Parathyroid adenoma (tissue), 2 donors: ENCODE measurements around the gene ERC1.
A peak's percentile ranks its signal among the peaks of the same experiment; 100 is the strongest.

Source experiments
- H2AFZ ChIP-seq: fragments of 300-600 bp; sonication (generic); one replicate; pipeline ENCODE4 v1.7.0; 2017; ENCODE audit warnings: antibody characterized with exemption, mild to moderate bottlenecking
- H3K27ac ChIP-seq: fragments of 300-600 bp; sonication (generic); one replicate; pipeline ENCODE4 v1.7.0; 2017
- H3K27me3 ChIP-seq: fragments of 300-600 bp; sonication (generic); one replicate; pipeline ENCODE4 v1.7.0; 2017; ENCODE audit warnings: low read length; ENCODE audit not compliant: control insufficient read depth, insufficient read depth
- H3K36me3 ChIP-seq: fragments of 300-600 bp; sonication (generic); one replicate; pipeline ENCODE4 v1.7.0; 2017; ENCODE audit warnings: low read length; ENCODE audit not compliant: control insufficient read depth, insufficient read depth
- H3K4me1 ChIP-seq: fragments of 300-600 bp; sonication (generic); one replicate; pipeline ENCODE4 v1.7.0; 2017; ENCODE audit warnings: control low read depth
- H3K4me2 ChIP-seq: fragments of 300-600 bp; sonication (generic); one replicate; pipeline ENCODE4 v1.7.0; 2017; ENCODE audit warnings: low read length
- H3K4me3 ChIP-seq: fragments of 300-600 bp; sonication (generic); one replicate; pipeline ENCODE4 v1.7.0; 2017; ENCODE audit warnings: low read depth, low read length
- H3K79me2 ChIP-seq: fragments of 300-600 bp; sonication (generic); one replicate; pipeline ENCODE4 v1.7.0; 2017; ENCODE audit warnings: control low read depth
- H3K9ac ChIP-seq: fragments of 300-600 bp; sonication (generic); one replicate; pipeline ENCODE4 v1.7.0; 2017; ENCODE audit warnings: mild to moderate bottlenecking
- H3K9me3 ChIP-seq: fragments of 300-600 bp; sonication (generic); one replicate; pipeline ENCODE4 v1.7.0; 2017; ENCODE audit warnings: low read length; ENCODE audit not compliant: control insufficient read depth
- CTCF ChIP-seq: fragments of 300-600 bp; sonication (generic); IDR thresholded peaks from one replicate; pipeline ENCODE4 v1.7.0; 2017; ENCODE audit warnings: antibody characterized with exemption, mild to moderate bottlenecking
- donor health status: primary hyperparathyroidism.

Gene ERC1

DNA sequence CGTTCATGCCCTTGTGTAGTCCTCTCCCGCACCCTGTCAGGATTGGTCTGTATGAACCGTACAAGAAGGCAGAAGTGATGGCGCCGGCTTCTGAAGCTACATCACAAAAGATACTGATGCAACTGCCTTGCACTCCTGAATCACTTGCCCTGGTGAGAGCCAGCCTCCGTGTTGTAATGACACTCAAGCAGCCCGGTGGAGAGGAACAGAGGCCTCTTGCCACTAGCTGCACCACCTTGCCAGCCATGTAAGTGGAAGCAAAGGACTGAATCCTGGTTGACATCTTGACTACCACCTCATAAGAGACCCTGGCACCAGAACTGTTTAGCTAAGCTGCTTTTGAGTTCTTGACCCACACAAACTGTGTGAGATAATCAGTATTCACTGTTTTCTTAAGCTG lies 266.0 kb downstream of the ERC1 start:
- no peaks in the 10 kb centered on the region for H3K79me2 ChIP-seq
- H3K27ac ChIP-seq, result no peak overlapping the region
- no peaks in the 10 kb centered on the region for H3K9me3 ChIP-seq
- H3K4me3 ChIP-seq, result no peak overlapping the region
- H3K4me1 ChIP-seq, result no peaks in the 10 kb centered on the region
- H3K4me2 ChIP-seq, result no peak overlapping the region
- no peak overlapping the region for H2AFZ ChIP-seq
- no peak for TF ChIP-seq CTCF
- H3K9ac ChIP-seq, result no peak overlapping the region
- H3K27me3 ChIP-seq, result no peaks in the 10 kb centered on the region
- H3K36me3 ChIP-seq, result no peaks in the 10 kb centered on the region

- Histone ChIP-seq H3K9ac (no peak overlapping the region), H3K79me2 (peaks cover 4% of the 10 kb centered on the region), H3K36me3 (no peaks in the 10 kb centered on the region), H2AFZ (no peak overlapping the region), H3K4me2 (peak overlapping the region; percentile 28), H3K4me3 (no peak overlapping the region), H3K4me1 (peaks cover 8% of the 10 kb centered on the region), H3K27ac (no peak overlapping the region), H3K27me3 (no peaks in the 10 kb centered on the region), H3K9me3 (no peaks in the 10 kb centered on the region)
- TF ChIP-seq CTCF, result no peak
These were observed 271.0 kb downstream of the ERC1 start for GRCh38 chr12:1262011-1262410.

DNA sequence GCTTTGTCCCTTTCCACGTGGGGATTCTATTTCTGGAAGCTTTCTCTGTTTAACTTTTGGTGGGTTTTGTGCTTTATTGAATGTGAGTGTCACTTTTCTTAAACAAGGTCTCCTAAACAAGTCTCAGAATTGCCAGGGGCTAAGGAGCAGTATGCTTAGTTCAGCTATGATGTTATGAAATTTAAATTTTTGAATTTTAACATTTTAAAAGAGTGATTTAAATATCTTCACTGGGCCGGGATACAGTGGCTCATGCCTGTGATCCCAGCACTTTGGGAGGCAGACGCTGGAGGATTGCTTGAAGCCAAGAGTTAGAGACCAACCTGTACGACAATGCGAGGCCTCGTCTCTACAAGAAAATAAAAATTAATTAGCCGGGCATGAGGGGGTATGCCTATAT lies 276.2 kb downstream of the ERC1 start:
- Histone ChIP-seq H3K9me3 (no peaks in the 10 kb centered on the region), H3K79me2 (peaks cover 4% of the 10 kb centered on the region), H3K4me2 (no peak overlapping the region), H3K27ac (no peak overlapping the region), H3K9ac (no peak overlapping the region), H3K4me1 (peaks cover 7% of the 10 kb centered on the region), H3K4me3 (no peak overlapping the region), H2AFZ (no peak overlapping the region), H3K27me3 (no peaks in the 10 kb centered on the region), H3K36me3 (no peaks in the 10 kb centered on the region)
- TF ChIP-seq CTCF, result no peak

- no peaks in the 10 kb centered on the region for H3K27me3 ChIP-seq
- H3K9ac ChIP-seq, result no peak overlapping the region
- no peaks in the 10 kb centered on the region for H3K9me3 ChIP-seq
- no peak overlapping the region for H3K27ac ChIP-seq
- no peaks in the 10 kb centered on the region for H3K36me3 ChIP-seq
- no peak for TF ChIP-seq CTCF
- H3K4me3 ChIP-seq, result no peak overlapping the region
- H3K4me2 ChIP-seq, result no peak overlapping the region
- no peaks in the 10 kb centered on the region for H3K4me1 ChIP-seq
- no peak overlapping the region for H2AFZ ChIP-seq
- H3K79me2 ChIP-seq, result no peaks in the 10 kb centered on the region
These were observed 281.1 kb downstream of the ERC1 start for GRCh38 chr12:1272142-1272541.

DNA sequence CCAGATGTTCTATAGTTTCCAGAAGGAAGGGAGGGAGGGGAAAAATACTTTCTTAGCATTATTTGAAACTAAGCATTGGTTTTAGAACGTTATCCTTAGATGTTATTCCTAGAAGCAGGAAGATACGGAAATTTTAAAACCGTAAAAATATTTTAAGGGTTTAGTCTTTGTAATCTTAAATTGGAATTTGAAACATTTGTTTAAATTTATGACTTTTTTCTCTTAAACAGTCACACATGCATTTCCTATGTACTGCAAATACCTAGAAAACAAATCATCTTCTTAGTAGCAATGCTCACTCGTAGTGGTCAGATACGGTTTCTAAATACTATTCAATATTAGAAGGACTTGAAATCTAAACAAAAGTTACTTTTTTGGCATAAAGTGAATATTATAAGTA lies 282.0 kb downstream of the ERC1 start:
- Histone ChIP-seq H3K9me3 (no peaks in the 10 kb centered on the region), H3K79me2 (no peaks in the 10 kb centered on the region), H3K4me3 (no peak overlapping the region), H3K36me3 (no peaks in the 10 kb centered on the region), H2AFZ (no peak overlapping the region), H3K4me2 (no peak overlapping the region), H3K27me3 (no peaks in the 10 kb centered on the region), H3K4me1 (no peaks in the 10 kb centered on the region), H3K9ac (no peak overlapping the region), H3K27ac (no peak overlapping the region)
- no peak for TF ChIP-seq CTCF
